Measurements from ENCODE around the gene TESK1. TPM values are rescaled to one million over a fixed set of nuclear protein-coding genes. Genes with fewer than 3 reads are reported as not detected.

The TESK1 gene
- total and polyA plus RNA-seq, 2 experiments from 2014 or later = 6.8 to 10.7 TPM

DNA sequence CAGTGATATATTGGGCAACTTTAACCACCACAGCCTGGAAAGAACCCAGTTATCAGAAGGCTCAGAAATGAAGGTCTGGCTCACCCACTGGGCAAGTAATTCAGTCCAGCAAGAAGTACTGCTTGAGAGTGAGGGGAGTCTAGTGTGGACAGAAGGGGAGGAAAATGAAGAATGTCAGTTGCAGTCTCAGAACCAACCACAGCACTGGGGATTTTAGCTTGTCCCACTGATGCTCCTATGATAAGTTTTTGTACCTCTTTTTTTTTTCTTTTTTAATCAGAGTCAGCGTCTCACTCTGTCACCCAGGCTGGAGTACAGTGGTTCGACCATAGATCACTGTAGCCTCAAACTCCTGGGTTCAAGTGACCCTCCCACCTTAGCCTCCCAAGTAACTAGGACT lies 22.5 kb downstream of the TESK1 start:
- H4K20me1 ChIP-seq (replicated peaks; ENCODE audit: insufficient read depth) = no peaks in the 10 kb centered on the region

More for the DNA sequence above, 22.5 kb downstream of the TESK1 start:
- H2AFZ ChIP-seq = no peak overlapping the region
- no peaks in the 10 kb centered on the region for H3K9me3 Mint-ChIP-seq
- H3K36me3 ChIP-seq (ENCODE audit: insufficient read depth) = no peaks in the 10 kb centered on the region
- no peak overlapping the region for H3K4me2 ChIP-seq
- ATAC-seq = no peak
- no peaks in the 10 kb centered on the region for H3K79me2 ChIP-seq (replicated peaks; ENCODE audit: insufficient read depth)
- no peaks in the 10 kb centered on the region for H3K36me3 Mint-ChIP-seq (ENCODE audit: low read depth)
- peaks cover 8% of the 10 kb centered on the region for H3K27me3 Mint-ChIP-seq (ENCODE audit: insufficient read depth, low read depth, poor library complexity)
- H3K27ac ChIP-seq (ENCODE audit: low read depth) = no peak overlapping the region
- 0 out of 2 replicates have a peak, but pooled peaks cover 3% of the 10 kb centered on the region for H3K9me2 ChIP-seq (ENCODE audit: insufficient read depth)
- H3K4me1 Mint-ChIP-seq = no peaks in the 10 kb centered on the region
- no peak overlapping the region for H3K27ac Mint-ChIP-seq
- H3K4me3 ChIP-seq = no peak overlapping the region
- no peaks in the 10 kb centered on the region for H3K4me1 ChIP-seq (ENCODE audit: insufficient read depth)
- no peak overlapping the region for H3K4me3 Mint-ChIP-seq
- TF ChIP-seq, protein P1, sequence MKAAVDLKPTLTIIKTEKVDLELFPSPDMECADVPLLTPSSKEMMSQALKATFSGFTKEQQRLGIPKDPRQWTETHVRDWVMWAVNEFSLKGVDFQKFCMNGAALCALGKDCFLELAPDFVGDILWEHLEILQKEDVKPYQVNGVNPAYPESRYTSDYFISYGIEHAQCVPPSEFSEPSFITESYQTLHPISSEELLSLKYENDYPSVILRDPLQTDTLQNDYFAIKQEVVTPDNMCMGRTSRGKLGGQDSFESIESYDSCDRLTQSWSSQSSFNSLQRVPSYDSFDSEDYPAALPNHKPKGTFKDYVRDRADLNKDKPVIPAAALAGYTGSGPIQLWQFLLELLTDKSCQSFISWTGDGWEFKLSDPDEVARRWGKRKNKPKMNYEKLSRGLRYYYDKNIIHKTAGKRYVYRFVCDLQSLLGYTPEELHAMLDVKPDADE (IDR thresholded peaks at IDR 0.05) = no peak
- TF ChIP-seq ZNF462 (CRISPR knock-in tag; IDR thresholded peaks at IDR 0.05) (no peak), ZNF114 (CRISPR knock-in tag; IDR thresholded peaks at IDR 0.05) (no peak), EZH2 (IDR thresholded peaks at IDR 0.05; ENCODE audit: low read depth, unreplicated experiment) (no peak), CREB1 (CRISPR knock-in tag; IDR thresholded peaks at IDR 0.05; ENCODE audit: low read depth) (no peak), REST (IDR thresholded peaks at IDR 0.05; ENCODE audit: unreplicated experiment) (no peak), EZH2phosphoT487 (IDR thresholded peaks at IDR 0.05; ENCODE audit: unreplicated experiment) (no peak), JUNB (IDR thresholded peaks at IDR 0.05; ENCODE audit: unreplicated experiment) (no peak), NANOG (IDR thresholded peaks at IDR 0.05; ENCODE audit: borderline replicate concordance) (no peak)
- TF ChIP-seq, protein P2, sequence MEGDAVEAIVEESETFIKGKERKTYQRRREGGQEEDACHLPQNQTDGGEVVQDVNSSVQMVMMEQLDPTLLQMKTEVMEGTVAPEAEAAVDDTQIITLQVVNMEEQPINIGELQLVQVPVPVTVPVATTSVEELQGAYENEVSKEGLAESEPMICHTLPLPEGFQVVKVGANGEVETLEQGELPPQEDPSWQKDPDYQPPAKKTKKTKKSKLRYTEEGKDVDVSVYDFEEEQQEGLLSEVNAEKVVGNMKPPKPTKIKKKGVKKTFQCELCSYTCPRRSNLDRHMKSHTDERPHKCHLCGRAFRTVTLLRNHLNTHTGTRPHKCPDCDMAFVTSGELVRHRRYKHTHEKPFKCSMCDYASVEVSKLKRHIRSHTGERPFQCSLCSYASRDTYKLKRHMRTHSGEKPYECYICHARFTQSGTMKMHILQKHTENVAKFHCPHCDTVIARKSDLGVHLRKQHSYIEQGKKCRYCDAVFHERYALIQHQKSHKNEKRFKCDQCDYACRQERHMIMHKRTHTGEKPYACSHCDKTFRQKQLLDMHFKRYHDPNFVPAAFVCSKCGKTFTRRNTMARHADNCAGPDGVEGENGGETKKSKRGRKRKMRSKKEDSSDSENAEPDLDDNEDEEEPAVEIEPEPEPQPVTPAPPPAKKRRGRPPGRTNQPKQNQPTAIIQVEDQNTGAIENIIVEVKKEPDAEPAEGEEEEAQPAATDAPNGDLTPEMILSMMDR (conservative IDR thresholded peaks at IDR 0.05; ENCODE audit: low read depth in 2 of 2) = no peak
- H3K27me3 ChIP-seq (ENCODE audit: insufficient read depth) = no peaks in the 10 kb centered on the region
- no peak for DNase-seq (ENCODE audit: low spot score)
- 0 out of 2 replicates have a peak, but pooled peaks cover 3% of the 10 kb centered on the region for H3F3A ChIP-seq (replicated peaks; ENCODE audit: low read depth)
